Stimulated activated naive CD8-positive, alpha-beta T cell treated with anti-CD3 and anti-CD28 coated beads, Interleukin-15, amount 100 ng/mL, for 72 hours (primary cell): Measurements from ENCODE around the gene PROSER2.
A peak's percentile ranks its signal among the peaks of the same experiment; 100 is the strongest.
"Not testable (repeated sequence)": the region's sequence is repeated elsewhere in the genome, so short reads cannot be mapped to it uniquely, and the experiment has no call there.

Experiments used
- ATAC-seq: fragments of 150-1000 bp; cut with Tn5 transposase; 2 replicates; pipeline ENCODE4 v1.10.0; 2021; ENCODE audit warnings: mild to moderate bottlenecking, moderate library complexity
- DNase-seq, 2 donors: peaks; one replicate each; pipeline ENCODE4 v3.0.0; 2021 to 2022
- H3K27ac Mint-ChIP-seq, 2 donors: one replicate each; pipeline ENCODE4 v1.8.0; 2022; ENCODE audit warnings: mild to moderate bottlenecking in 2 of 2, mixed read lengths in 2 of 2, moderate library complexity in 2 of 2
- H3K27me3 Mint-ChIP-seq: one replicate; pipeline ENCODE4 v1.8.0; 2022; ENCODE audit warnings: mixed read lengths
- H3K4me1 Mint-ChIP-seq: one replicate; pipeline ENCODE4 v1.8.0; 2022; ENCODE audit warnings: mild to moderate bottlenecking, mixed read lengths
- H3K4me3 Mint-ChIP-seq, 2 donors: one replicate each; pipeline ENCODE4 v1.8.0; 2022; ENCODE audit warnings: mild to moderate bottlenecking in 2 of 2, mixed read lengths in 2 of 2, moderate library complexity in 1 of 2
- H3K9me3 Mint-ChIP-seq, 2 donors: one replicate each; pipeline ENCODE4 v1.8.0; 2022; ENCODE audit warnings: mixed read lengths in 2 of 2

PROSER2 gene

GRCh38 chr10:11842411-11842810 lies 19.3 kb downstream of the PROSER2 start:
- no peak overlapping the region for H3K4me3 Mint-ChIP-seq

GRCh38 chr10:11845113-11845512 lies 22.0 kb downstream of the PROSER2 start:
- no peak overlapping the region for H3K4me3 Mint-ChIP-seq

More at GRCh38 chr10:11842411-11842810, 19.3 kb downstream of the PROSER2 start:
- peaks cover 25% of the 10 kb centered on the region for H3K4me1 Mint-ChIP-seq
- no peaks in the 10 kb centered on the region for H3K9me3 Mint-ChIP-seq
- DNase-seq (no peak), ATAC-seq (no peak)
- H3K27me3 Mint-ChIP-seq, result peaks cover 53% of the 10 kb centered on the region
- H3K27ac Mint-ChIP-seq, result no peak overlapping the region

GRCh38 chr10:11846542-11846941 lies 23.4 kb downstream of the PROSER2 start:
- H3K4me1 Mint-ChIP-seq, result peaks cover 18% of the 10 kb centered on the region
- peaks cover 58% of the 10 kb centered on the region for H3K27me3 Mint-ChIP-seq
- DNase-seq, result no peak
- no peak overlapping the region for H3K4me3 Mint-ChIP-seq
- no peak for ATAC-seq
- no peaks in the 10 kb centered on the region for H3K9me3 Mint-ChIP-seq
- H3K27ac Mint-ChIP-seq, result no peak overlapping the region

More at GRCh38 chr10:11845113-11845512, 22.0 kb downstream of the PROSER2 start:
- peak overlapping the region in 1 of 2 donors; percentile 6 for H3K27ac Mint-ChIP-seq
- ATAC-seq (no peak), DNase-seq (no peak)
- H3K9me3 Mint-ChIP-seq, result no peaks in the 10 kb centered on the region
- H3K4me1 Mint-ChIP-seq, result peaks cover 18% of the 10 kb centered on the region
- H3K27me3 Mint-ChIP-seq, result peaks cover 61% of the 10 kb centered on the region

DNA sequence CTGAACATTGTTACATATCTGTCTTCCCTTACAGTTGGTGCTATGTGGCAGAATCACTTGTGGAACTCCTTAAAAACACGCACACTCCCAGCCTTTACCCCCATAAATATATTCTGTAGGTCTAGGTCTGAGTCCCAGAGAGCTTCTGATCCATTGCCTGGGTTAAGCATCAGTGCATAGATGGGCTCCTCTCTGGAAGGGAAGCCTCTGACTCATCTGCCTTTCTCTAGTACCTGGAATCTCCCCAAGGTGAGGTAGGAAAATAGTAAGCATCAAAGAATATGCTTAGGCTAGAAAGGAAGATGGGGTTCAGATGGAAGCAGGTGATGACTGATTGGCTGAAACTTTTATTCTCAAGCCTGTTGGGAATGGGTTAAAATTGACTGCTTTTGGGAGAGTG lies 26.1 kb downstream of the PROSER2 start:
- Mint-ChIP-seq H3K4me3 (no peak overlapping the region), H3K27ac (no peak overlapping the region), H3K9me3 (no peaks in the 10 kb centered on the region), H3K4me1 (peaks cover 18% of the 10 kb centered on the region), H3K27me3 (peaks cover 46% of the 10 kb centered on the region)
- DNase-seq (no peak), ATAC-seq (no peak)

DNA sequence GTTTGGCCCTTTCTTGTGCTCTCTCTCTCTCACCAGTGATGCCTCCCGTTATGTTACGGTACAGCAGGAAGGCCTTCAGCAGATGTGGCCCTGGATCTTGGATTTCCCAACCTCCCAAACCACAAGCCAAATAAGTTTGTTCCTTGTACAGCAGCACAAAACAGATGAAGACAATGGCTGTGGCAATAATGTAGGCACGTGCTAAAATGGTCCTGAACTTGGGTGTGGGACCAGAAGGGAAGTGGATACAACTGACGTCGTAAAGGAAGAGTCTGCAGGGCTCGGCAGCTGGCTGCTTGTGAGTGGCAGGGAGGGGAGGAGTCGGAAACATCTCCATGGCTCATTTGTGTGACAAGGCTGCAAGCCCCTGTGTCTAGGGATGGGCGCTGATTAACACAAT lies 26.8 kb downstream of the PROSER2 start:
- ATAC-seq, result no peak
- H3K4me3 Mint-ChIP-seq, result no peak overlapping the region
- peaks cover 16% of the 10 kb centered on the region for H3K4me1 Mint-ChIP-seq
- no peaks in the 10 kb centered on the region for H3K9me3 Mint-ChIP-seq
- DNase-seq, result no peak
- no peak overlapping the region for H3K27ac Mint-ChIP-seq
- H3K27me3 Mint-ChIP-seq, result peaks cover 46% of the 10 kb centered on the region

DNA sequence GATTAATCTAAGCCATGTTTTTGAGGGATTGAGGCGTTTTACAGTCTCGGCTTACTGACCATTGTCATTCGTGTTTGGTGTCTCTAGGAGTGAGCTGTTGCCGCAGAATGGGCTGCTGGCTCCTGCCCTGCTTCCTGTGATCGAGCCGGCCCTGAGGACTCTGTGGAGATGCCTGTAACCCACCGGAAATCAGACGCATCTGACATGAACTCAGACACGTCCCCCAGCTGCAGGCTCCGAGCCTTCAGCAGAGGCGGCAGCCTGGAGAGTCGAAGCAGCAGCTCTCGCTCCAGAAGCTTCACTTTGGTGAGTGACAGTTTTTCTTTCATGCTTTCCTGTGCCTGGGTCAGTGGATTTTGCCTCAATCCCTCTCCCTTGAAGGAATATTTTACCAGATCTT lies 28.8 kb downstream of the PROSER2 start:
- H3K4me1 Mint-ChIP-seq, result no peaks in the 10 kb centered on the region
- H3K9me3 Mint-ChIP-seq, result no peaks in the 10 kb centered on the region

GRCh38 chr10:11852637-11853036 lies 29.5 kb downstream of the PROSER2 start:
- not testable (repeated sequence) for H3K9me3 Mint-ChIP-seq, H3K4me1 Mint-ChIP-seq, H3K4me3 Mint-ChIP-seq, H3K27ac Mint-ChIP-seq, DNase-seq, ATAC-seq
- peaks cover 28% of the 10 kb centered on the region for H3K27me3 Mint-ChIP-seq

More for the DNA sequence above, 28.8 kb downstream of the PROSER2 start:
- H3K27ac Mint-ChIP-seq, result no peak overlapping the region
- DNase-seq (no peak), ATAC-seq (no peak)
- H3K4me3 Mint-ChIP-seq, result no peak overlapping the region
- H3K27me3 Mint-ChIP-seq, result peaks cover 34% of the 10 kb centered on the region

DNA sequence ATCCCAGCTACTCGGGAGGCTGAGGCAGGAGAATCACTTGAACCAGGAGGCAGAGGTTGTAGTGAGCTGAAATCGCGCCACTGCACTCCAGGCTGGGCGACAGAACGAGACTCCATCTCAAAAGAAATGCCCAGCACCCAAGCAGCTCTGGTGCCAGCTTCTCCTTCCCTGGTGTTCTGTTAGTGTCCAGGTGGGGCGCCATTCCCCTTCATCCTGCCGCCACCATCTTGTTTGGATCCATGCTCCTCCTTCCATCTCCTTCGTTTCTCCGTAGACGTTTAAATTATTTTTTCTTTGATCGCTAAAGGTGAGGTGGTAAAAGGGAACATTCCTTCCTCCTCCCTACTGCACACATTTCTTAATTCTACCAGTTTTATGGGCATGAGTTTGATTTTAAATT lies 30.3 kb downstream of the PROSER2 start:
- DNase-seq (no peak), ATAC-seq (no peak)
- Mint-ChIP-seq H3K4me1 (no peaks in the 10 kb centered on the region), H3K4me3 (no peak overlapping the region), H3K27me3 (peaks cover 20% of the 10 kb centered on the region), H3K27ac (no peak overlapping the region), H3K9me3 (no peaks in the 10 kb centered on the region)

GRCh38 chr10:11854301-11854700 lies 31.1 kb downstream of the PROSER2 start:
- ATAC-seq (no peak), DNase-seq (no peak)
- Mint-ChIP-seq H3K27ac (no peak overlapping the region), H3K9me3 (no peaks in the 10 kb centered on the region), H3K4me3 (no peak overlapping the region), H3K27me3 (peaks cover 13% of the 10 kb centered on the region), H3K4me1 (no peaks in the 10 kb centered on the region)

DNA sequence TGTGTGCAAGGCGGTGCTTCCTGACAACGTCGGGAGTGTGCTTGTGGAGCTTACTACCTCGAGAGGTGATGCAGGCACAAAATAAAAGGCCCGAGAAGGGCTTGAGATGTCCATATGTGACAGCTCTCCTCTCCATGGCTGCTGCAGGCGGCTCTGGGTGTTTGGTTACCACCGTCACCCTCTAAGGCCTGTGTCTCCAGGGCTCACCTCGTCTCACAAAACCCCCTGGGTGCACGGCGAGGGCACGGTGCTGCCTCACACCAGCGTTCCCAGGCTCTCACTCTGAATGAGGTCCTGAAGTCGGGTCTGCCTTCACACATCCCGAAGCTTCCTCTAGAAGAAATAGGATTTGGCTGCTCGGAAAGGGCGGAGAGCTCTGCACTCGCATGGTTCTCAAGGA lies 32.9 kb downstream of the PROSER2 start:
- Mint-ChIP-seq H3K27ac (no peak overlapping the region), H3K4me1 (no peaks in the 10 kb centered on the region), H3K4me3 (no peak overlapping the region), H3K9me3 (no peaks in the 10 kb centered on the region), H3K27me3 (peaks cover 9% of the 10 kb centered on the region)
- ATAC-seq (no peak), DNase-seq (no peak)

DNA sequence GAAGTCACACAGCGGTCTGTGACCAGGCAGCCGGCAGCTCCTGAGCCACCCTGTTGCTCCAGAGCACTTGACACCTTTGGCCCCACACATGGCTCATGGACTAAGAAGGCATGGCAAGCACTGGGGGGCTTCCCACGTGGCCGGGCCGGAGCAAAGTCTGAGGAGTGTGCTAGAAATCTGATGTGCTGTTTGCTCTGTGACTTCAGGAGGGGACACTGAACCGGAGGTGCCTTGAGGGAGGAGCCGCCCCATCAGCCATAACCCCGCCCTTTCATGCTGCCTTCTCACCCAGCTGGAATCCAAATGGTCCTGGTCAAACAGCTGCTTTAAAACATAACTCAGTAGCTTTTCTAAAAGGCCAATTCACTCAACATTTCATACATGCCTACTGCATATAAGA lies 33.5 kb downstream of the PROSER2 start:
- DNase-seq (no peak), ATAC-seq (no peak)
- H3K27ac Mint-ChIP-seq, result no peak overlapping the region
- H3K4me1 Mint-ChIP-seq, result no peaks in the 10 kb centered on the region
- no peak overlapping the region for H3K4me3 Mint-ChIP-seq
- H3K9me3 Mint-ChIP-seq, result no peaks in the 10 kb centered on the region
- peaks cover 11% of the 10 kb centered on the region for H3K27me3 Mint-ChIP-seq

DNA sequence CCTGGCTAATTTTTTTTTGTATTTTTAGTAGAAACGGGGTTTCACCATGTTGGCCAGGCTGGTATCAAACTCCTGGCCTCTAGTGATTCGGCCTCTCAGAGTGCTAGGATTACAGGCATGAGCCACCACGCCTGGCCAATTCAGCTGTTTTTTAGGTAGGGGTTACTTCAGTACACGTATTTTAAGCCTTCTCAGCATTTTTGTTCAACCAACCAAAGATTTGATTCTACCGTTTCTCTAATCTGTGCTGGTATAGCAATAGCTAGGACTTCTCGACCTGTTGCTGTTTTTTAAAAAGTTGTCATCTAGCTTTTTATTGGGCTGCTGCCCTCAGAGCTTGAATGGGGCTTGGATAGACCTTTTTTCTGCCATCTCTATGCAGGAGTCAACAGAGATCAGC lies 34.9 kb downstream of the PROSER2 start:
- Mint-ChIP-seq H3K27me3 (peaks cover 18% of the 10 kb centered on the region), H3K27ac (no peak overlapping the region), H3K9me3 (no peaks in the 10 kb centered on the region), H3K4me3 (no peak overlapping the region), H3K4me1 (peaks cover 6% of the 10 kb centered on the region)
- DNase-seq (no peak), ATAC-seq (no peak)

DNA sequence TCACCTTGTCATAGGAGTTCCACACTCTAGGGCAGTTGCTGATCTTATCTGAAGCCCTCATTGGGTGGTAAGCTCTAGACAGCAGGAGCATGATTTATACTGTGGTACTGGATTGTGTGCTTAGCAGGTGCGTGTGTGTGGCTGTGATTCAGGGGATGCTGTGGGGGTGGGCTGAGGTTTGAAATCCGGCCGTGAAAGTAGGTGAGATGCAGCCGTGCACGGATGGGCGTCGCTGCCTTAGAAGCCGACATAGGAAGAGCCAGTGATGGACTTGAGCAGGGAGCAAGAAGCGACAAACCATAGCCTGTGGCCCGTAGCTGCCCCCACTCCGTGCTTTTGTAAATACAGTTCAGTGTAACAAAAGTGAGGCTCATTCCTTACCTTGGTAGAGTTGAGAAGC lies 38.2 kb downstream of the PROSER2 start:
- ATAC-seq (no peak), DNase-seq (no peak)
- Mint-ChIP-seq H3K27me3 (peaks cover 39% of the 10 kb centered on the region), H3K9me3 (no peaks in the 10 kb centered on the region), H3K27ac (no peak overlapping the region), H3K4me3 (no peak overlapping the region), H3K4me1 (peaks cover 33% of the 10 kb centered on the region)

DNA sequence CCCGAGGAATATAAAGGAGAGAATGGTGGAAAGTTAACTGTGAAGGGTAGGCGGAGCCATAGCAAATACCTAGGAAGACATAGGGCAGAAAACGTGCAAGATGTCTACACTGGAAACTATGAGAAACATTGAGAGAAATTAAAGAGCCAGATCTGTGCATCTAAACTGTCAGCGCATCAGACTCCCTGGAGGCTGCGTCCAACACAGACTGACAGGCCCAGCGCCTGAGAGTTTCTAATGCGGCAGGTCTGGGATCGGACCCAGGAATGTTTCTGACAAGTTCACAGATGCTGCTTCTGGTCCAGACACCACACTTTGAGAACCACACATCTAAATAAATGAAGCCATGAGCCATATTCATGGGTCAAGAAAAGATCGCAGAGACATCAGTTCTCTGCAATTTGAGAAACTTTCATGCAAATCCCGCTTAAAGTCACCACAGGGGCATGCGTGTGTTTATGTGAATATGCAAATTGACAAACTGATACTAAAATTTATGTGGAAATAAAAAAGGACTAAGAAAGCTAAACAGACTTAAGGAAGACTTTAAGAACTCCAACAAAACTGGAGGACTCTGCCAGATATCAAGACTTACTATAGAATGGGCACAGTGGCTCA lies 38.8 kb downstream of the PROSER2 start:
- Mint-ChIP-seq H3K4me1 (peaks cover 33% of the 10 kb centered on the region), H3K4me3 (no peak overlapping the region), H3K27me3 (peaks cover 44% of the 10 kb centered on the region), H3K9me3 (no peaks in the 10 kb centered on the region), H3K27ac (no peak overlapping the region)
- DNase-seq (no peak), ATAC-seq (no peak)

DNA sequence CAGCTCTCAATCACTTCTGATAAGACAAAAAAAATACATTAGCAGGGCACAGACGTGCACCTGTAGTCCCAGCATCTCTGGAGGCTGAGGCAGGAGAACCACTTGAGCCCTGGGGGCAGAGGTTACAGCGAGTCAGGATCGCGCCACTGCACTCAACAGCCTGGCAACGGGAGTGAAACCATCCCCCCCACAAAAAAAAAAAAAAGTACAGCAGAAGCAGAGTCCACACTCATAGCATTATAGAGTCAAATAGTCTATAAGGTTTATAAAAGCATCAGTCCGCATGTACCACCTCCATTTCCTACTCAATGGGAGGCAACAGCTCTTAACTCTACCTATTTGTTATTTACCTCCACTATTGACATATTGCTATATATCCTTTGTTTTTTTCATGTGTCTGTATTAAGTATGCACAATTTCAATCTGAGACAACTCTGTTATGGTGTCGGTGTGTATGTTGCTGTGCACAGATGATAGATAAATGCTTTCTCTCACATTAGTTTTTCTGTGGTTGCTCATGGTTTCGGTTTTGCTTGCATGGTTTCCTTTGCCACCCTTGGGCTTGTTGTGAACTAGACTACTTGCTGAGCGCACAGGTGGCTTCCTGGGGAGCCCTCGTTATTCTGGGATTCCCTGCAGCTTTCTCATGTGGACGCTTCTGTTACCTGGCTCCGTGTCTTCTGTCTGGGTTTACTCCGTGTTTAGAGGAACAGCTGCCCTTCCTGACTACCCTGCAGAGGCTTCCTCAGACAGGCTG lies 40.4 kb downstream of the PROSER2 start:
- no peaks in the 10 kb centered on the region for H3K9me3 Mint-ChIP-seq
- ATAC-seq (peak; percentile 99), DNase-seq (peak; percentile 50 to 64)
- peaks cover 44% of the 10 kb centered on the region for H3K27me3 Mint-ChIP-seq
- peak overlapping the region in 1 of 2 donors; percentile 54 for H3K27ac Mint-ChIP-seq
- peaks cover 33% of the 10 kb centered on the region for H3K4me1 Mint-ChIP-seq
- peak overlapping the region; percentile 38 to 52 for H3K4me3 Mint-ChIP-seq

- ATAC-seq (no peak), DNase-seq (no peak)
- Mint-ChIP-seq H3K4me3 (no peak overlapping the region), H3K27me3 (peaks cover 39% of the 10 kb centered on the region), H3K9me3 (no peaks in the 10 kb centered on the region), H3K4me1 (peaks cover 33% of the 10 kb centered on the region), H3K27ac (no peak overlapping the region)
Measured at GRCh38 chr10:11864727-11865126, 41.6 kb downstream of the PROSER2 start.
